GM12891 (cell line): ENCODE data around the gene DAPP1.

Experiments
- DNase-seq: peaks from one replicate; pipeline ENCODE4 v3.0.0; 2011; ENCODE audit warnings: low spot score; ENCODE audit not compliant: insufficient read length
- FAIRE-seq: peaks from 2 replicates; lab custom pipeline; 2011; peaks lifted over from hg19 to GRCh38; lab: Jason Lieb, UNC
- PAX5 ChIP-seq: IDR thresholded peaks from 2 replicates; pipeline ENCODE4 v1.6.1; 2011; ENCODE audit warnings: low read length, moderate library complexity, mild to moderate bottlenecking; ENCODE audit not compliant: insufficient read depth, severe bottlenecking
- POLR2A ChIP-seq: IDR thresholded peaks from 2 replicates; pipeline ENCODE4 v1.6.1; 2011; ENCODE audit warnings: low read depth, low read length, control low read depth
- POLR2AphosphoS5 ChIP-seq: IDR thresholded peaks from 2 replicates; pipeline ENCODE4 v1.6.1; 2011; ENCODE audit warnings: low read depth, low read length, control low read depth
- POU2F2 ChIP-seq: IDR thresholded peaks from 2 replicates; pipeline ENCODE4 v1.6.1; 2011; ENCODE audit warnings: low read depth, mild to moderate bottlenecking, control low read depth, low read length, moderate library complexity
- SPI1 ChIP-seq: IDR thresholded peaks from 2 replicates; pipeline ENCODE4 v1.6.1; 2011; ENCODE audit warnings: low read depth, low read length, control low read depth
- TAF1 ChIP-seq: IDR thresholded peaks from 2 replicates; pipeline ENCODE4 v1.6.1; 2011; ENCODE audit warnings: low read depth, low read length, control low read depth

Gene DAPP1

DNA sequence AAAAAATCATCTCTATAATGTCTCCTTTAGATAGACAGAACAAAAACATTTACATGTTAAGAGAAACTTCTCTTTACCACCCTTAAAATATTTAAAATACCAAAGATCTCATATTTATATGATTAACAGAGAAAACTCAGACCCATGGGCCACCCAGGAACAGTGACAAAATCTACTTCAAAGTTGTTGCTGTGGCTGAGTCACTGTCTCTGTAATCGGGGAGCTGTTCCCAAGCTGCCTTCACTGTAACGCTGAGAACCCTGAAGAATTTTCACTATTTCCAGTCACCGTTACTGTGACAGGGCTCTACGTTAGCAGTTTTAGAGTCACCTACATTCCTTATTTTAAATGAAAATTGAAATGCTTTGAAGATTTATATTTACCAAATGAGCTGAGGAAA is 9.0 kb upstream of the DAPP1 start:
- DNase-seq (no peak), FAIRE-seq (no peak)
- TF ChIP-seq POLR2AphosphoS5 (no peak), PAX5 (no peak), SPI1 (no peak), POU2F2 (no peak), POLR2A (no peak), TAF1 (no peak)

DNA sequence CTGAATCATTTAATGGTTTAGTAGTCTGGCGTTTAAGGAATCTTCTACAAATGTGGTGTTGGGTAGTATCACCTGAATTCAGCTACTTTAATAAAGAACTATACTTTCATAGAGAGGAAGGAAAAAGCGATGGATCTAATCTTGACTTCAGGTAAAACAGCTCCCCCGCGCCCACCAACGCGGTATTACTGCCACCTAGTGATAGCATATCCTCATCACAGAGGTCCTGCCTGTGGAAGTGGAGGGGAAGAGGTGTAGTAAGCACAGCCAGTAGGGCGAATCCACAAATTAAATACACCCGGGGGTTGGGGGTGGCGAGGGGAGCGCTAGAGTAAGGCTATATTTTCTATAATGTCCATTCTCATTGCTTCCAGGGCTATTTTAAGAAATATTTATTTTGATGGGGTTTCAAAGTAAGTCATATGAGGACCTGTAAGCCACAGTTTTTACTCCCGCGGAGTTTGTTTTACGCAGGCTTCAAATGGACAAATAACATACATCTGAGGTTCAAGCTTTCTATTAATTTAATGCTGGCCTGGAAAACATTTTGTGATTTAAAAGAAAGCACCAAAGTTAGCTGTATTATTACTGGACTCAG is 8.3 kb upstream of the DAPP1 start:
- DNase-seq (peak; percentile 27), FAIRE-seq (peak; percentile 94)
- TF ChIP-seq POU2F2 (no peak), SPI1 (0 out of 2 replicates have a peak, but pooled peaks have one; percentile 14), TAF1 (no peak), PAX5 (no peak), POLR2AphosphoS5 (no peak), POLR2A (no peak)

DNA sequence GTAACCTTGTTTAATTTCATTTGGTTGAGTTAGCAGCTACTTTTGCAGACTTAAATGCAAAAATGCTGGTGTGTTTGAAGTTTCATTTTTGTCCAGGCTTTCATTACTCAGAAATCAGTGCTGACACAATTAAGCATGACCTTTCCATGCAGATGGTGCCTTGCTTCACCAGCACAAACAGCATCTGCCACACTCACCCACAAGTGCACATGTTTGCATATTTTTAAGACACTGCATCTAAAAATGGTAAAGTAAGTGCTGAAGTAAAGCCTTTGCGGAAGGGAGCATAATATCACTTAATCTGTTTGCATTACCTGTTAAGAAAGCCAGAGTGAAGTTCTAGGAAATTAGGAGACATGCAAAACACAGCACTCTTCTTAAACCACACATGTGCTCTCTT is 7.3 kb upstream of the DAPP1 start:
- peak; percentile 57 for FAIRE-seq
- DNase-seq, result no peak
- no peak for TF ChIP-seq POLR2AphosphoS5
- no peak for TF ChIP-seq POLR2A
- TF ChIP-seq POU2F2, result no peak
- TF ChIP-seq SPI1, result no peak
- no peak for TF ChIP-seq TAF1
- TF ChIP-seq PAX5, result no peak

DNA sequence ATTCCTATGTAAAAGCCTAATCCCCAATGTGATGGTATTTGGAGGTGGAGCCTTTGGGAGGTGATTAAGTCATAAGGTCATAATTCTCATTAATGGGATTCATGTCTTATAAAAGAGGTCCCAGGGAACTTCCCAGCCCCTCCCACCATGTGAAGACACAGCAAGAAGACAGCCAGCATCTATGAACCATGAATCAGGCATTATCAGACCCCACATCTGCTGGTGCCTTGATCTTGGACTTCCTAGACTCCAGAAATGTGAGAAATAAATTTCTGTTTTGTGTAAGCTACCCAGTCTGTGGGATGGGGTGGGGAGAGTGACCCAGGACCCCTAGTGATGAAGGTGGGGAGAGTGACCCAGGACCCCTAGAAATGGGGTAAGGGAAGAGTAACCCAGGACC is 6.1 kb upstream of the DAPP1 start:
- TF ChIP-seq POLR2AphosphoS5, result no peak
- TF ChIP-seq PAX5, result no peak
- TF ChIP-seq TAF1, result no peak
- no peak for TF ChIP-seq POLR2A
- no peak for TF ChIP-seq SPI1
- no peak for TF ChIP-seq POU2F2
- DNase-seq (no peak), FAIRE-seq (no peak)

DNA sequence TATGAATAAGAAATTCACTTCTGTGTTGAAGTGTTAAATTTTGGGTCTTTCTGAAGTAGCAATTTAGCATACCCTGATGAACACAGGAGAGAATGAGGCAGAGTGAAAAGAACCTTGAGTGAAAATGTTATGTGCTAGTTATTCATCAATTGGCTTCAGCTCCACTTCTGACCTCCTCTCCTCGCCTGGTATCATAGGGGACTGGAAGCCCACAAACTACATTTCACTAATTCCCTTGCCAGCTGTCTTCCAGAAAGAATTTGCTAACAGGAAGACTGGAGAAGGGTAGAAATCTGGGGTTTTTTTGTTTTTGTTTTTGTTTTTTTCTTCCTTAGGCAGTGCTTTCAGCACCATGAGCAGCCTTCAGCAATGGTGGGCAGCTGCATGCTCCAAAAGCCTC is 5.5 kb upstream of the DAPP1 start:
- no peak for DNase-seq
- FAIRE-seq, result no peak
- no peak for TF ChIP-seq POLR2AphosphoS5
- no peak for TF ChIP-seq PAX5
- TF ChIP-seq POU2F2, result no peak
- no peak for TF ChIP-seq POLR2A
- TF ChIP-seq SPI1, result no peak
- no peak for TF ChIP-seq TAF1

DNA sequence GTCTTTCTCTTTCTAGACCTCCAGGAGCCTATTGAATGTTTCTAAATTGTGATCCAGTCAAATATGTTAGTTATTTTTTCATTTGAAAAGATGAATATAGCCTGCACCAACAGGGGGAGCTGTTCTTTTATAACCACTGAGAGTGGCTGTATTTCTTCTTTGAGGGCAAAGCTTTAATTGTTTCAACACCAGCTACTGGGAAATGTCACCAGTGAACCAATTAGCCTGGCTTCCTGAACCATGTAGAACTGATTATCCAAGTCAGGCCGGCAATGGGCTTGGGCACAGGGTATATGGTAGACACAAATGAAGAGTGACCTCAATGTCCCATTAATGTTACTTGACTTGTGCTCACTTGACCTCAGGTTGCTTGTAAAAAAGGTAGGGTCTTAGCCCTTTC is 4.8 kb upstream of the DAPP1 start:
- FAIRE-seq (peak; percentile 85), DNase-seq (no peak)
- TF ChIP-seq POLR2A (no peak), POU2F2 (no peak), SPI1 (no peak), POLR2AphosphoS5 (no peak), TAF1 (no peak), PAX5 (no peak)

DNA sequence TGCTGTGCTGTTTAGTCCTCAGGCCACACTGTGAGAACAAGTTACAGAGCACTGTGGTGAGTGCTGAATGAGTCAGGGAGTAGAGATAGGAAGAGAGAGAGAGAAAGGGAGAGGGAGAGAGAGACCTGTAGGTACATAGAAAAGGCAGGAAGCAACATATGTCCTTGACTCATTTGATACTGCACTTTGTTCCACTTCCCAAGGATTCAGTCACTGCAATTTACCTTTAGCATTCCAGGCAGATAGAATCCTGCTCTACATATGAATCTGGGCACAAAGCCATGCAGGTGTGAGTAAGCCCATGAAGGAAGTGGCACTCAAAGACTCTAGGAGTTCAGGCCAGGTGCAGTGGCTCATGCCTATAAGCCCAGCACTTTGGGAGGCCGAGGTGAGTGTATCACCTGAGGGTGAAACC is 1.0 kb upstream of the DAPP1 start:
- DNase-seq, result no peak
- peak; percentile 86 for FAIRE-seq
- no peak for TF ChIP-seq TAF1

DNA sequence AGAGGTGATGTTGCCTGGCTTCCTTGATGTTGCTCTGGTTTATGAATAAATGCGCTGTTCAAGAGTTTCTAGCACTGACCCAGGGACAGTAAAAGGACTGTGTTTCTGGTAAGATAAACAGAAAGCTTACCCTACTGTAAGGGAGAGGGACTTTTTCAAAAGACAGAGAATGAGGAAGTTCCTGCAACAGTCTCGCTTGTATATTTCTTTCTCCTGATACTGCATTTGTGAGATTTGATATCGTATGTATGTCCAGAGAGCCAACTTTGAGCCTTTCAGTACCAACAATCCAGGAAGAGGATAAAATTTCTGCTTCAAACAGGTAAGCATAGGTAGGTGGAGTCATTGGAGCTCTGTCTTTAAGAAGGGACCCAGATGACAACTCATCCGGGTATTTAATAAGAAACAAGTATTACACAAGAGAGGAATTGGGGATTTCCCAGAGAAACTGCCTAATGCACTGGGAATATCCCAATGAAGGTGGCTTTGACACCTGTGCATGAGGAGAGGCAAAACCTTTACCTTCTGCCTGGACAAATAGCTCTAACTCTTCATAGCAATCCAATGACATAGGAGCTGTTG is 773 bp downstream of the DAPP1 start:
- FAIRE-seq (no peak), DNase-seq (no peak)
- no peak for TF ChIP-seq PAX5
- no peak for TF ChIP-seq TAF1
- TF ChIP-seq POU2F2, result no peak
- TF ChIP-seq POLR2A, result no peak
- no peak for TF ChIP-seq POLR2AphosphoS5
- peak; percentile 60 for TF ChIP-seq SPI1

DNA sequence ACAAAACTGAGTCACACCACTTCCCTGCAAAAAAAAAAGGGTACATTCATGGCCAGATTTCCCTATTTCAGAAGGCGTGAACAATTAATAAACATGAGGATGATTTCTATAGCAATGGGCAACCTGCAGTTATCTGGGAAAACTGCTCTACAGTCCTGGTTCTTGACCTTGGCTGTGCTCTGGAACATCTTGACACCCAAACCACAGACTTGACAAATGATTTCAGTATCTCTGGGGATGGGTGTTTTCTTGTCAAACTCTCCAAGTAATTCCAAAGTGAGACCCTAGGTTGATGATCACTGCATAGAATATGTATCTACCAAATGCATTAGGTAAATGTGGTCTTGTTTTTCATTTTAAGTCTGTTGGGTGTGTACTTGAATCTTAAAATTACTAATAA is 2.0 kb downstream of the DAPP1 start:
- FAIRE-seq, result peak; percentile 58
- DNase-seq, result no peak
- TF ChIP-seq PAX5, result no peak
- TF ChIP-seq TAF1, result no peak
- no peak for TF ChIP-seq POU2F2
- no peak for TF ChIP-seq POLR2AphosphoS5
- no peak for TF ChIP-seq SPI1
- no peak for TF ChIP-seq POLR2A

DNA sequence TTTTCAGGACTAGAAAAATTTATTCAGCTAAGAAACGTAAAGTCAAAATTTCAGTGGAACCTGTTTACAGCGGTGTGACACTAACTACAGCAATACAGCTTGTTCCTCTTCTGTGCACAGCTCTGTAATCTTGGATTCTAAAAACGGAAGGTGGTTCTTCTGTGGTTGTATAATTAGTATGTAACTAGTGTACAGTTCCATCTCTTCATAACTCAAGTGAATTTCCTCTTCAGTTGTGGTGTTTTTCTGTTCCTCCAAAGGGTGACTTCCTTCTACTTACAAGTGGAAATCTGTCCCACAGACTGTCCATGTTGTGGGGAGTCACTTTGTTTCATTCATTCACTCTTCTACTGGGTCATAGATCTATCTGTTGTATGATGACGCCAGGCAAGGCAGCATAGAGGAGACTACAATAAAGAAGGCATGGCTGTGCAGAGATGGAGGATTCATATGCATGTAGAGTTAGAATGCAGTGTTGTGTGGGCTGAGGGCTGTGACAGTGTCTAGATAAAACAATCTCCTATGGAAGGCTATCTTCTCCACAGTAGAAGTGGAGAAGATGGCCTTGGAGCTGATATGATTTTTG is 5.4 kb downstream of the DAPP1 start:
- no peak for DNase-seq
- no peak for TF ChIP-seq TAF1
- no peak for TF ChIP-seq POLR2A
- TF ChIP-seq POLR2AphosphoS5, result no peak
- no peak for TF ChIP-seq PAX5
- TF ChIP-seq SPI1, result peak; percentile 49; the same call in 1 of the 2 replicates
- peak; percentile 95 for FAIRE-seq
